ENCODE results near the gene GPR160. TPM values are rescaled to one million over a fixed set of nuclear protein-coding genes. Genes with fewer than 3 reads are reported as not detected.

The GPR160 gene
- total and polyA plus RNA-seq, 2 experiments from 2014 or later = 39.4 to 55.7 TPM

DNA sequence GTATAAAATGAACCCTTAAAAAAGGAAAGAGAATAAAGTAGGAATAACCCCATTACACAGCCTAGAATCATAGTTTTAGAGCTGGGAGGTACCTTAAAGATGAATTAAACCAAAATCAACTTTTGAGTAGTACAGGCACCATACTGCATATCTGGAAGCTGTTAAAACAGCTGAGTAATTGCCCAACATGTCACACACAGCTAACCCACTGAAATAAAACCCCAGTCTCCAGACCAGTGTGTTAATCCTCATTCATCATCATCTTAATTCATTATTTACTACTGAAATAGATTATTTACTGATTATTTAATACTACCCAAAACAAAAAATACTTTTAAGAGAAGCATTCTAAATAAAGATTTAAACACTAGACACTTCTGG lies 52.8 kb downstream of the GPR160 start (continued):
- TF ChIP-seq EZH2phosphoT487 (IDR thresholded peaks at IDR 0.05; ENCODE audit: unreplicated experiment) (no peak), JUNB (IDR thresholded peaks at IDR 0.05; ENCODE audit: unreplicated experiment) (no peak), ZNF331 (CRISPR knock-in tag; IDR thresholded peaks at IDR 0.05; ENCODE audit: low read depth) (no peak), ZNF114 (CRISPR knock-in tag; IDR thresholded peaks at IDR 0.05) (no peak), EZH2 (IDR thresholded peaks at IDR 0.05; ENCODE audit: low read depth, unreplicated experiment) (no peak), NANOG (IDR thresholded peaks at IDR 0.05; ENCODE audit: borderline replicate concordance) (no peak), CREB1 (CRISPR knock-in tag; IDR thresholded peaks at IDR 0.05; ENCODE audit: low read depth) (no peak), STAT1 (IDR thresholded peaks at IDR 0.05; ENCODE audit: unreplicated experiment) (no peak)
- TF ChIP-seq, protein P1, sequence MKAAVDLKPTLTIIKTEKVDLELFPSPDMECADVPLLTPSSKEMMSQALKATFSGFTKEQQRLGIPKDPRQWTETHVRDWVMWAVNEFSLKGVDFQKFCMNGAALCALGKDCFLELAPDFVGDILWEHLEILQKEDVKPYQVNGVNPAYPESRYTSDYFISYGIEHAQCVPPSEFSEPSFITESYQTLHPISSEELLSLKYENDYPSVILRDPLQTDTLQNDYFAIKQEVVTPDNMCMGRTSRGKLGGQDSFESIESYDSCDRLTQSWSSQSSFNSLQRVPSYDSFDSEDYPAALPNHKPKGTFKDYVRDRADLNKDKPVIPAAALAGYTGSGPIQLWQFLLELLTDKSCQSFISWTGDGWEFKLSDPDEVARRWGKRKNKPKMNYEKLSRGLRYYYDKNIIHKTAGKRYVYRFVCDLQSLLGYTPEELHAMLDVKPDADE (IDR thresholded peaks at IDR 0.05) = no peak
- TF ChIP-seq, protein P2, sequence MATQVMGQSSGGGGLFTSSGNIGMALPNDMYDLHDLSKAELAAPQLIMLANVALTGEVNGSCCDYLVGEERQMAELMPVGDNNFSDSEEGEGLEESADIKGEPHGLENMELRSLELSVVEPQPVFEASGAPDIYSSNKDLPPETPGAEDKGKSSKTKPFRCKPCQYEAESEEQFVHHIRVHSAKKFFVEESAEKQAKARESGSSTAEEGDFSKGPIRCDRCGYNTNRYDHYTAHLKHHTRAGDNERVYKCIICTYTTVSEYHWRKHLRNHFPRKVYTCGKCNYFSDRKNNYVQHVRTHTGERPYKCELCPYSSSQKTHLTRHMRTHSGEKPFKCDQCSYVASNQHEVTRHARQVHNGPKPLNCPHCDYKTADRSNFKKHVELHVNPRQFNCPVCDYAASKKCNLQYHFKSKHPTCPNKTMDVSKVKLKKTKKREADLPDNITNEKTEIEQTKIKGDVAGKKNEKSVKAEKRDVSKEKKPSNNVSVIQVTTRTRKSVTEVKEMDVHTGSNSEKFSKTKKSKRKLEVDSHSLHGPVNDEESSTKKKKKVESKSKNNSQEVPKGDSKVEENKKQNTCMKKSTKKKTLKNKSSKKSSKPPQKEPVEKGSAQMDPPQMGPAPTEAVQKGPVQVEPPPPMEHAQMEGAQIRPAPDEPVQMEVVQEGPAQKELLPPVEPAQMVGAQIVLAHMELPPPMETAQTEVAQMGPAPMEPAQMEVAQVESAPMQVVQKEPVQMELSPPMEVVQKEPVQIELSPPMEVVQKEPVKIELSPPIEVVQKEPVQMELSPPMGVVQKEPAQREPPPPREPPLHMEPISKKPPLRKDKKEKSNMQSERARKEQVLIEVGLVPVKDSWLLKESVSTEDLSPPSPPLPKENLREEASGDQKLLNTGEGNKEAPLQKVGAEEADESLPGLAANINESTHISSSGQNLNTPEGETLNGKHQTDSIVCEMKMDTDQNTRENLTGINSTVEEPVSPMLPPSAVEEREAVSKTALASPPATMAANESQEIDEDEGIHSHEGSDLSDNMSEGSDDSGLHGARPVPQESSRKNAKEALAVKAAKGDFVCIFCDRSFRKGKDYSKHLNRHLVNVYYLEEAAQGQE (IDR thresholded peaks at IDR 0.05; ENCODE audit: unreplicated experiment) = no peak
- TF ChIP-seq, protein P3, sequence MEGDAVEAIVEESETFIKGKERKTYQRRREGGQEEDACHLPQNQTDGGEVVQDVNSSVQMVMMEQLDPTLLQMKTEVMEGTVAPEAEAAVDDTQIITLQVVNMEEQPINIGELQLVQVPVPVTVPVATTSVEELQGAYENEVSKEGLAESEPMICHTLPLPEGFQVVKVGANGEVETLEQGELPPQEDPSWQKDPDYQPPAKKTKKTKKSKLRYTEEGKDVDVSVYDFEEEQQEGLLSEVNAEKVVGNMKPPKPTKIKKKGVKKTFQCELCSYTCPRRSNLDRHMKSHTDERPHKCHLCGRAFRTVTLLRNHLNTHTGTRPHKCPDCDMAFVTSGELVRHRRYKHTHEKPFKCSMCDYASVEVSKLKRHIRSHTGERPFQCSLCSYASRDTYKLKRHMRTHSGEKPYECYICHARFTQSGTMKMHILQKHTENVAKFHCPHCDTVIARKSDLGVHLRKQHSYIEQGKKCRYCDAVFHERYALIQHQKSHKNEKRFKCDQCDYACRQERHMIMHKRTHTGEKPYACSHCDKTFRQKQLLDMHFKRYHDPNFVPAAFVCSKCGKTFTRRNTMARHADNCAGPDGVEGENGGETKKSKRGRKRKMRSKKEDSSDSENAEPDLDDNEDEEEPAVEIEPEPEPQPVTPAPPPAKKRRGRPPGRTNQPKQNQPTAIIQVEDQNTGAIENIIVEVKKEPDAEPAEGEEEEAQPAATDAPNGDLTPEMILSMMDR (conservative IDR thresholded peaks at IDR 0.05; ENCODE audit: low read depth in 2 of 2) = no peak

DNA sequence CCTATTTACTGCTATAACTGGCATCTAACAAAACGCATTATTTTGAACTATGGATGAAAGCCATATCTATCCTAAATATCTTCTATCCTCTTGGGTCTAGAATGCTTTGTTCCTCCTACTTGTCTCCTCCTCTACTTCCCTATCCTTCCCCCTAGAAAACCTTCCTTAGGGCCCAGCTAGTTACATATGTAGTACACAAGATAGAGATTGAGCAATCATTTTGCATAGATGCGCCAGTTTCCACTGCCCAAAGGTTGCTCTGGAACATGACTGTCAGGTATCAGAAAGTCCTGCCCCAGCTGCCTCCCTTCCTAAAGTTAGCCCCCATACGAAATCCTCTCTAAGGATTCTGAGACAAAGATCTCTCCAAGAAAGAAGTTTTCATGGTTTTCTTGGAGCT lies 55.1 kb downstream of the GPR160 start:
- Mint-ChIP-seq H3K36me3 (ENCODE audit: low read depth) (peaks cover 17% of the 10 kb centered on the region), H3K4me3 (no peak overlapping the region)
- DNase-seq (ENCODE audit: low spot score) = no peak
- TF ChIP-seq CREB1 (CRISPR knock-in tag; IDR thresholded peaks at IDR 0.05; ENCODE audit: low read depth) = no peak
- no peak for TF ChIP-seq STAT1 (IDR thresholded peaks at IDR 0.05; ENCODE audit: unreplicated experiment)
- TF ChIP-seq POLR2AphosphoS5 (IDR thresholded peaks at IDR 0.05; ENCODE audit: low read depth) = no peak
- TF ChIP-seq, protein P3 (conservative IDR thresholded peaks at IDR 0.05; ENCODE audit: low read depth in 2 of 2) = no peak
- no peak for TF ChIP-seq EZH2 (IDR thresholded peaks at IDR 0.05; ENCODE audit: low read depth, unreplicated experiment)
- TF ChIP-seq, protein P2 (IDR thresholded peaks at IDR 0.05; ENCODE audit: unreplicated experiment) = no peak

More for the DNA sequence above, 55.1 kb downstream of the GPR160 start:
- no peaks in the 10 kb centered on the region for H3K27me3 ChIP-seq (ENCODE audit: insufficient read depth)
- peaks cover 17% of the 10 kb centered on the region for H3K36me3 ChIP-seq (ENCODE audit: insufficient read depth)
- no peak overlapping the region for H3K4me3 ChIP-seq
- no peak for ATAC-seq
- H3K9me2 ChIP-seq (ENCODE audit: insufficient read depth) = no peaks in the 10 kb centered on the region
- Mint-ChIP-seq H3K27me3 (ENCODE audit: insufficient read depth, low read depth, poor library complexity) (peaks cover 4% of the 10 kb centered on the region), H3K9me3 (no peaks in the 10 kb centered on the region; the same call in 2 of the 3 replicates), H3K27ac (no peak overlapping the region), H3K4me1 (no peaks in the 10 kb centered on the region)
- H4K20me1 ChIP-seq (replicated peaks; ENCODE audit: insufficient read depth) = 0 out of 2 replicates have a peak, but pooled peaks cover 5% of the 10 kb centered on the region
- no peak overlapping the region for H3K4me2 ChIP-seq
- H3K4me1 ChIP-seq (ENCODE audit: insufficient read depth) = no peaks in the 10 kb centered on the region
- no peaks in the 10 kb centered on the region for H3F3A ChIP-seq (replicated peaks; ENCODE audit: low read depth)
- H3K79me2 ChIP-seq (replicated peaks; ENCODE audit: insufficient read depth) = no peaks in the 10 kb centered on the region
- H2AFZ ChIP-seq = no peak overlapping the region
- H3K27ac ChIP-seq (ENCODE audit: low read depth) = no peak overlapping the region

Data from GM23338 (cell line).